CD14-positive monocyte (primary cell): ENCODE data around the gene RASGRP3. TPM values are rescaled to one million over a fixed set of nuclear protein-coding genes. Genes with fewer than 3 reads are reported as not detected.

Source experiments
- DNase-seq, 3 donors: peaks; one replicate each; pipeline ENCODE4 v3.0.0-alpha.2; 2011 to 2022
- H2AFZ ChIP-seq: 2 replicates; pipeline ENCODE4 v1.6.0; 2012; ENCODE audit warnings: mild to moderate bottlenecking, low read depth, low read length, inconsistent platforms; ENCODE audit not compliant: insufficient read depth, poor library complexity, severe bottlenecking
- H3K27ac ChIP-seq, 2 donors: 1 replicate in 1 of 2; 2 replicates in 1 of 2; pipeline ENCODE4 v1.5.1; 2012 to 2013; ENCODE audit warnings: low read length in 2 of 2, control low read depth in 1 of 2, inconsistent platforms in 1 of 2, low read depth in 1 of 2, mild to moderate bottlenecking in 1 of 2
- H3K27me3 ChIP-seq, 2 donors: one replicate each; pipeline versions ENCODE4 v1.6.0 to v1.6.1; 2011 to 2013; ENCODE audit warnings: low read length in 2 of 2; ENCODE audit not compliant: control insufficient read depth in 2 of 2, insufficient read depth in 2 of 2
- H3K36me3 ChIP-seq, 2 donors: replicated peaks in 1 of 2; 1 replicate in 1 of 2; 2 replicates in 1 of 2; pipeline versions ENCODE4 v1.5.1 to v1.6.1; 2012 to 2013; ENCODE audit warnings: low read length in 2 of 2, control low read depth in 1 of 2, inconsistent platforms in 1 of 2, mild to moderate bottlenecking in 1 of 2; ENCODE audit not compliant: insufficient read depth in 2 of 2, control insufficient read depth in 1 of 2
- H3K4me1 ChIP-seq, 2 donors: 1 replicate in 1 of 2; 2 replicates in 1 of 2; pipeline versions ENCODE4 v1.5.1 to v1.6.1; 2012 to 2013; ENCODE audit warnings: low read length in 2 of 2, control low read depth in 1 of 2, inconsistent platforms in 1 of 2, mild to moderate bottlenecking in 1 of 2, moderate library complexity in 1 of 2; ENCODE audit not compliant: insufficient read depth in 2 of 2, control insufficient read depth in 1 of 2
- H3K4me2 ChIP-seq: replicated peaks from 2 replicates; pipeline ENCODE3; 2012; ENCODE audit warnings: low read length, moderate library complexity, mild to moderate bottlenecking; ENCODE audit not compliant: poor library complexity, severe bottlenecking; ENCODE audit errors: extremely low read depth
- H3K4me3 ChIP-seq, 3 experiments: fragments of 200-600 bp in 1 of 3; sonication (generic) in 1 of 3; replicated peaks in 1 of 3; 1 replicate in 2 of 3; 2 replicates in 1 of 3; pipeline ENCODE4 v1.5.1; 2011 to 2013; ENCODE audit warnings: low read length in 3 of 3, mild to moderate bottlenecking in 3 of 3, control low read depth in 2 of 3, low read depth in 2 of 3, inconsistent platforms in 1 of 3, moderate library complexity in 1 of 3
- H3K79me2 ChIP-seq: 2 replicates; pipeline ENCODE4 v1.6.0; 2012; ENCODE audit warnings: mild to moderate bottlenecking, control low read depth, inconsistent platforms, low read length, moderate library complexity; ENCODE audit not compliant: insufficient read depth
- H3K9ac ChIP-seq: 2 replicates; pipeline ENCODE4 v1.6.0; 2017; ENCODE audit warnings: low read length, mild to moderate bottlenecking; ENCODE audit not compliant: insufficient read depth, poor library complexity, severe bottlenecking
- H3K9me3 ChIP-seq, 2 donors: replicated peaks in 1 of 2; 1 replicate in 1 of 2; 2 replicates in 1 of 2; pipeline versions ENCODE4 v1.5.1 to v1.6.1; 2012 to 2013; ENCODE audit warnings: low read length in 2 of 2, control low read depth in 1 of 2; ENCODE audit not compliant: control insufficient read depth in 1 of 2, insufficient read depth in 1 of 2
- H4K20me1 ChIP-seq: 2 replicates; pipeline ENCODE4 v1.6.0; 2012; ENCODE audit warnings: mild to moderate bottlenecking, low read length, control low read depth, moderate library complexity; ENCODE audit not compliant: insufficient read depth
- H3K27ac Mint-ChIP-seq, 7 donors: one replicate each; pipeline ENCODE4 v1.8.0; 2020; ENCODE audit warnings: mild to moderate bottlenecking in 7 of 7, mixed read lengths in 7 of 7, moderate library complexity in 6 of 7, inconsistent platforms in 2 of 7
- H3K27me3 Mint-ChIP-seq, 3 donors: one replicate each; pipeline ENCODE4 v1.8.0; 2021 to 2022; ENCODE audit warnings: low read depth in 3 of 3, mild to moderate bottlenecking in 3 of 3, mixed read lengths in 3 of 3, moderate library complexity in 3 of 3, inconsistent platforms in 1 of 3
- H3K36me3 Mint-ChIP-seq, 2 donors: one replicate each; pipeline ENCODE4 v1.8.0; 2020; ENCODE audit warnings: mixed read lengths in 2 of 2, inconsistent platforms in 1 of 2, mild to moderate bottlenecking in 1 of 2
- H3K4me1 Mint-ChIP-seq: one replicate; pipeline ENCODE4 v1.8.0; 2020; ENCODE audit warnings: mild to moderate bottlenecking, mixed read lengths
- H3K4me3 Mint-ChIP-seq, 2 donors: one replicate each; pipeline ENCODE4 v1.8.0; 2020; ENCODE audit warnings: mild to moderate bottlenecking in 2 of 2, mixed read lengths in 2 of 2, moderate library complexity in 1 of 2
- H3K9me3 Mint-ChIP-seq, 7 donors: one replicate each; pipeline ENCODE4 v1.8.0; 2020 to 2022; ENCODE audit warnings: mixed read lengths in 7 of 7, mild to moderate bottlenecking in 6 of 7, moderate library complexity in 6 of 7, inconsistent platforms in 2 of 7
- CTCF ChIP-seq: fragments of 200-600 bp; IDR thresholded peaks from one replicate; pipeline ENCODE4 v1.8.0; 2022; ENCODE audit warnings: antibody characterized with exemption, mild to moderate bottlenecking
- WGBS: methylation state at CpG from one replicate; pipeline ENCODE4 v1.1.5; 2013; ENCODE audit warnings: missing lambda C conversion rate; ENCODE audit not compliant: insufficient coverage; 5-methylcytosine and 5-hydroxymethylcytosine counted together
- intact Hi-C, 2 donors: fragments of 100-400 bp; cut with micrococcal nuclease; formaldehyde crosslinking; loops; one replicate each; pipeline versions ENCODE4 v1.15.0 to v1.15.1; 2023
- polyA plus RNA-seq, 3 donors: library from polyadenylated mRNA; depleted of rRNA in 1 of 3; unstranded in 2 of 3; stranded (reverse) in 1 of 3; fragments of 300-500 nt in 2 of 3; fragments of >200 nt in 1 of 3; fragmentation: Illumina TruSeq in 2 of 3; gene quantifications; 1 replicate in 2 of 3; 2 replicates in 1 of 3; pipeline ENCODE4 v1.2.3, GENCODE V29; 2012 to 2021

The RASGRP3 gene
- polyA plus RNA-seq, 3 donors, result 0.62 to 0.89 (median 0.84) TPM

- no peak overlapping the region for H3K9ac ChIP-seq
- Mint-ChIP-seq H3K27ac (no peak overlapping the region), H3K4me1 (no peaks in the 10 kb centered on the region), H3K4me3 (no peak overlapping the region), H3K36me3 (peaks cover 72 to 82% of the 10 kb centered on the region in 2 donors), H3K27me3 (no peaks in the 10 kb centered on the region), H3K9me3 (no peaks in the 10 kb centered on the region)
- intact Hi-C loops, result loop anchor here in 1 of 2 donors (10.0 kb wide), 1 partner anchor 115 kb away; the partner anchor contains the start of gene RASGRP3
- no peaks in the 10 kb centered on the region for H3K79me2 ChIP-seq
- no peak overlapping the region for H2AFZ ChIP-seq
- TF ChIP-seq CTCF, result no peak
- H3K4me1 ChIP-seq, result no peaks in the 10 kb centered on the region
- no peak overlapping the region for H3K4me2 ChIP-seq
- no peak overlapping the region for H3K27ac ChIP-seq
- WGBS, result no CpG with 5 or more reads among the region's 1 CpG
- peaks cover 87 to 97% of the 10 kb centered on the region in 2 donors for H3K36me3 ChIP-seq
- no peaks in the 10 kb centered on the region for H3K9me3 ChIP-seq
- no peak overlapping the region for H3K4me3 ChIP-seq
- DNase-seq, result no peak
- no peaks in the 10 kb centered on the region for H3K27me3 ChIP-seq
- no peaks in the 10 kb centered on the region for H4K20me1 ChIP-seq
These were observed 113.0 kb downstream of the RASGRP3 start for GRCh38 chr2:33589444-33589843.

DNA sequence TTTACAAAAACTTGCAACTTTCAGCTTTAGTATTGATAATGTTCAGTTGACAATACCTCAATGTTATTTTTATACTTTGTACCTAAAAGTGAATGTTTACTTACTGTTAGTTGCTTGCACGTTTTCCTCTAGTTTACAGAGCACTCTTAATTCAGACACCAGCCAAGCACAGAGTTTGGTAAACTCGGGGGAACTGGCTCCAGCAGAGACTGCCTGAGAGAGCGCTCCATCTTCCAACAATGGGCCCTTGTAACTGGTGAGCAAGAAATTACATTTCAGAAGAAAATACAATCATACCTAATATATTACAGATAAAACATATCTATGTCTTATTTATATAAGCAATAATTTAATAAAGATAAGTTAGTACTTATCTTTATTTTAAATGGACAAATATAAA lies 118.9 kb downstream of the RASGRP3 start:
- Histone ChIP-seq H3K79me2 (peaks cover 36% of the 10 kb centered on the region), H3K27me3 (no peaks in the 10 kb centered on the region), H4K20me1 (peaks cover 5% of the 10 kb centered on the region), H3K9me3 (no peaks in the 10 kb centered on the region), H3K9ac (no peak overlapping the region), H3K4me2 (no peak overlapping the region), H2AFZ (no peak overlapping the region), H3K4me1 (peaks cover 14 to 26% of the 10 kb centered on the region in 2 donors), H3K4me3 (no peak overlapping the region), H3K36me3 (peaks cover 37 to 49% of the 10 kb centered on the region in 2 donors), H3K27ac (no peak overlapping the region)
- Mint-ChIP-seq H3K27me3 (peaks cover 0 to 2% (median 1%) of the 10 kb centered on the region in 3 donors), H3K9me3 (no peaks in the 10 kb centered on the region), H3K36me3 (peaks cover 41 to 46% of the 10 kb centered on the region in 2 donors), H3K27ac (no peak overlapping the region), H3K4me3 (no peak overlapping the region), H3K4me1 (peaks cover 20% of the 10 kb centered on the region)
- no peak for DNase-seq
- WGBS, result no CpG with 5 or more reads among the region's 3 CpGs
- intact Hi-C loops, result loop anchor here (5.0 kb wide), 3 partner anchors 118 to 1583 kb away; partner anchors contain the start of genes MEMO1 (in 1 of the 2), RASGRP3 (in 1 of the 2) and TTC27 (in 1 of the 2)
- no peak for TF ChIP-seq CTCF
